SK-N-SH (cell line): Measurements from ENCODE around the gene BABAM2. TPM values are rescaled to one million over a fixed set of nuclear protein-coding genes. Genes with fewer than 3 reads are reported as not detected.

Experiments used
- CTCF ChIA-PET: fragments of 300-600, 350-600 bp; formaldehyde crosslinking; extraction: SDS; loops from one replicate; lab custom pipeline; 2021; lab: Yijun Ruan, JAX
- POLR2A ChIA-PET: fragments of 350-600 bp; sonication (Branson Sonifier 250); formaldehyde crosslinking; extraction: SDS; loops from one replicate; lab custom pipeline; 2020; ENCODE audit warnings: antibody characterized with exemption, inconsistent platforms; lab: Yijun Ruan, JAX
- DNase-seq: peaks from one replicate; pipeline ENCODE4 v3.0.0; 2012
- H2AFZ ChIP-seq: fragments of 200-600 bp; sonication (generic); 2 replicates; pipeline ENCODE4 v1.8.1; 2016; ENCODE audit warnings: antibody characterized with exemption, mild to moderate bottlenecking, low read depth
- H3F3A ChIP-seq: fragments of 200-600 bp; sonication (generic); replicated peaks from 2 replicates; pipeline ENCODE3; 2016; ENCODE audit warnings: antibody characterized with exemption, mild to moderate bottlenecking; ENCODE audit not compliant: insufficient read depth
- H3K27ac ChIP-seq, 2 experiments: fragments of 200-500 bp in 1 of 2; fragments of 200-600 bp in 1 of 2; sonication (Bioruptor generic) in 1 of 2; sonication (generic), shearing (Covaris generic) in 1 of 2; 2 replicates each; pipeline versions ENCODE4 v1.5.1 to v1.6.1; 2014 to 2016; ENCODE audit warnings: low read depth in 2 of 2, inconsistent platforms in 1 of 2, low read length in 1 of 2, mild to moderate bottlenecking in 1 of 2, mixed read lengths in 1 of 2
- H3K27me3 ChIP-seq: fragments of 200-600 bp; sonication (generic), shearing (Covaris generic); 2 replicates; pipeline ENCODE4 v1.6.1; 2016; ENCODE audit warnings: mixed run types; ENCODE audit not compliant: insufficient read depth
- H3K36me3 ChIP-seq, 2 experiments: fragments of 200-500 bp in 1 of 2; fragments of 200-600 bp in 1 of 2; sonication (Bioruptor generic) in 1 of 2; sonication (generic) in 1 of 2; replicated peaks in 1 of 2; 2 replicates each; pipeline versions ENCODE3 to v1.5.1; 2014 to 2016; ENCODE audit warnings: low read length in 1 of 2, mild to moderate bottlenecking in 1 of 2; ENCODE audit not compliant: insufficient read depth in 2 of 2, control insufficient read depth in 1 of 2
- H3K4me1 ChIP-seq, 2 experiments: fragments of 200-500 bp in 1 of 2; fragments of 200-600 bp in 1 of 2; sonication (Bioruptor generic) in 1 of 2; sonication (generic), shearing (Covaris generic) in 1 of 2; 2 replicates each; pipeline versions ENCODE4 v1.5.1 to v1.6.1; 2014 to 2016; ENCODE audit warnings: low read depth in 1 of 2, low read length in 1 of 2, mixed run types in 1 of 2; ENCODE audit not compliant: insufficient read depth in 2 of 2, control insufficient read depth in 1 of 2
- H3K4me2 ChIP-seq: fragments of 200-600 bp; sonication (generic), shearing (Covaris generic); 2 replicates; pipeline ENCODE4 v1.6.1; 2017; ENCODE audit warnings: mixed run types
- H3K4me3 ChIP-seq, 2 experiments: fragments of 200-500 bp in 1 of 2; fragments of 200-600 bp in 1 of 2; sonication (Bioruptor generic) in 1 of 2; sonication (generic), shearing (Covaris generic) in 1 of 2; 2 replicates each; pipeline versions ENCODE4 v1.5.1 to v1.8.1; 2014 to 2016; ENCODE audit warnings: low read depth in 2 of 2, inconsistent platforms in 1 of 2, low read length in 1 of 2, mild to moderate bottlenecking in 1 of 2, mixed read lengths in 1 of 2, moderate library complexity in 1 of 2
- H3K79me2 ChIP-seq: fragments of 200-600 bp; sonication (generic); 2 replicates; pipeline ENCODE4 v1.8.1; 2017; ENCODE audit warnings: mild to moderate bottlenecking; ENCODE audit not compliant: insufficient read depth
- H3K9ac ChIP-seq: fragments of 200-600 bp; sonication (generic); 2 replicates; pipeline ENCODE4 v1.6.1; 2017; ENCODE audit warnings: mixed run types
- H3K9me2 ChIP-seq: fragments of 200-600 bp; sonication (generic); 2 replicates; pipeline ENCODE4 v1.6.1; 2017; ENCODE audit warnings: mixed run types
- H3K9me3 ChIP-seq: fragments of 200-600 bp; sonication (generic); 2 replicates; pipeline ENCODE4 v1.6.1; 2017; ENCODE audit warnings: mixed run types, mild to moderate bottlenecking, moderate library complexity
- H4K20me1 ChIP-seq: fragments of 200-600 bp; sonication (generic); 2 replicates; pipeline ENCODE4 v1.6.1; 2017; ENCODE audit warnings: mild to moderate bottlenecking, mixed run types; ENCODE audit not compliant: insufficient read depth
- ELF1 ChIP-seq: IDR thresholded peaks from 2 replicates; pipeline ENCODE4 v1.4.0; 2012
- EP300 ChIP-seq, 2 experiments: IDR thresholded peaks; 2 replicates each; pipeline versions ENCODE4 v1.4.0 to v1.6.1; 2012; ENCODE audit warnings: borderline replicate concordance in 1 of 2, low read depth in 1 of 2, low read length in 1 of 2
- EZH2phosphoT487 ChIP-seq: fragments of 200-600 bp; sonication (generic); IDR thresholded peaks from 2 replicates; pipeline ENCODE4 v1.6.1; 2017; ENCODE audit warnings: low read depth, mixed run types, mild to moderate bottlenecking, antibody characterized with exemption, moderate library complexity, borderline replicate concordance
- FOXJ3 ChIP-seq: sonication (generic); formaldehyde crosslinking; IDR thresholded peaks from 2 replicates; pipeline ENCODE4 v1.5.1; 2020; ENCODE audit warnings: mild to moderate bottlenecking, missing genetic modification reagents
- FOXM1 ChIP-seq: IDR thresholded peaks from 2 replicates; pipeline ENCODE4 v1.4.0; 2012; ENCODE audit warnings: low read depth, mild to moderate bottlenecking
- JUND ChIP-seq: IDR thresholded peaks from 2 replicates; pipeline ENCODE4 v1.4.0; 2012
- NRF1 ChIP-seq: IDR thresholded peaks from 2 replicates; pipeline ENCODE4 v1.6.1; 2012; ENCODE audit warnings: low read depth, mild to moderate bottlenecking, low read length
- PBX3 ChIP-seq: IDR thresholded peaks from 2 replicates; pipeline ENCODE4; 2012
- TAF1 ChIP-seq: IDR thresholded peaks from 2 replicates; pipeline ENCODE4 v1.6.1; 2012; ENCODE audit warnings: low read depth, mild to moderate bottlenecking, low read length, moderate library complexity, borderline replicate concordance
- ZBTB33 ChIP-seq: IDR thresholded peaks from 2 replicates; pipeline ENCODE4 v1.4.0; 2012; ENCODE audit warnings: low read depth, borderline replicate concordance
- WGBS: methylation state at CpG from one replicate; pipeline ENCODE4 v1.1.6; 2017; ENCODE audit warnings: low lambda C conversion rate; 5-methylcytosine and 5-hydroxymethylcytosine counted together
- polyA plus RNA-seq, 3 experiments: library from polyadenylated mRNA; depleted of rRNA; stranded (reverse); fragments of >200 nt; gene quantifications; 2 replicates each; pipeline ENCODE4 v1.2.3, GENCODE V29; 2012

The BABAM2 gene
- polyA plus RNA-seq, 1 of the 3 experiments (the other 2 are of a cell fraction): 34.0 TPM

- peaks cover 0 to 3% of the 10 kb centered on the region in 2 experiments; a peak in 1 of 4 replicates for H3K4me1 ChIP-seq
- H2AFZ ChIP-seq: no peak overlapping the region
- no peak overlapping the region for H3K27ac ChIP-seq
- ChIA-PET POLR2A (interaction anchor here (0.7 to 1.2 kb wide), 2 partner anchors 9 to 13 kb away, joined by 3 read pairs; no protein-coding TSS in a partner anchor), CTCF (no interaction called here)
- H3K9me2 ChIP-seq: no peaks in the 10 kb centered on the region
- no peaks in the 10 kb centered on the region for H3K79me2 ChIP-seq
- H3K4me3 ChIP-seq: no peak overlapping the region
- no peaks in the 10 kb centered on the region for H3K27me3 ChIP-seq
- H3K4me2 ChIP-seq: no peak overlapping the region
- H3F3A ChIP-seq: no peaks in the 10 kb centered on the region
- H3K9me3 ChIP-seq: no peaks in the 10 kb centered on the region
- H3K36me3 ChIP-seq: no peaks in the 10 kb centered on the region
- no peak for DNase-seq
- no peak overlapping the region for H3K9ac ChIP-seq
- H4K20me1 ChIP-seq: no peaks in the 10 kb centered on the region
- no peak for TF ChIP-seq FOXJ3 (CRISPR knock-in tag)
Measured at GRCh38 chr2:28314968-28315367, 424.4 kb downstream of the BABAM2 start.

- Histone ChIP-seq H3K9me2 (no peaks in the 10 kb centered on the region), H3K27me3 (no peaks in the 10 kb centered on the region), H3K4me3 (no peak overlapping the region), H4K20me1 (no peaks in the 10 kb centered on the region), H3K4me2 (no peak overlapping the region), H3K9me3 (no peaks in the 10 kb centered on the region), H3K4me1 (no peaks in the 10 kb centered on the region; a peak in 1 of 4 replicates), H2AFZ (no peak overlapping the region), H3K9ac (no peak overlapping the region), H3K36me3 (no peaks in the 10 kb centered on the region), H3F3A (no peaks in the 10 kb centered on the region), H3K27ac (no peak overlapping the region), H3K79me2 (no peaks in the 10 kb centered on the region)
- DNase-seq: no peak
- ChIA-PET CTCF (interaction anchor here (1.6 kb wide), 1 partner anchor 12 kb away, joined by 4 read pairs; no protein-coding TSS in a partner anchor), POLR2A (no interaction called here)
- TF ChIP-seq JUND (no peak), EZH2phosphoT487 (no peak), FOXM1 (no peak), TAF1 (no peak)
- 93% methylated on average over 14 of the region's 14 CpGs for WGBS
Measured at GRCh38 chr2:28316546-28317335, 426.2 kb downstream of the BABAM2 start.

- H3K27ac ChIP-seq: no peak overlapping the region
- no peak overlapping the region for H3K9ac ChIP-seq
- H4K20me1 ChIP-seq: no peaks in the 10 kb centered on the region
- no peaks in the 10 kb centered on the region for H3K9me2 ChIP-seq
- WGBS: 97% methylated on average over 2 of the region's 2 CpGs
- TF ChIP-seq JUND (no peak), PBX3 (no peak), NRF1 (no peak), EZH2phosphoT487 (no peak), ZBTB33 (no peak), EP300 (IDR thresholded peaks at IDR 0.05; ENCODE audit: borderline replicate concordance in 1 of 2, low read depth in 1 of 2, low read length in 1 of 2) (no peak), ELF1 (no peak)
- TF ChIP-seq, all 33 proteins: peak for 0
- Histone ChIP-seq H3K36me3 (no peaks in the 10 kb centered on the region), H3K4me1 (peaks cover 0 to under 1% of the 10 kb centered on the region in 2 experiments; a peak in 1 of 4 replicates), H3K79me2 (no peaks in the 10 kb centered on the region), H2AFZ (no peak overlapping the region), H3K27me3 (no peaks in the 10 kb centered on the region), H3K4me2 (no peak overlapping the region), H3K9me3 (no peaks in the 10 kb centered on the region), H3K4me3 (no peak overlapping the region), H3F3A (no peaks in the 10 kb centered on the region)
- ChIA-PET POLR2A (no interaction called here), CTCF (interaction anchor here (1.6 to 1.8 kb wide), 2 partner anchors 12 to 614 kb away, joined by 4 to 5 read pairs; no protein-coding TSS in a partner anchor)
- no peak for DNase-seq
Measured at GRCh38 chr2:28317390-28317789, 426.9 kb downstream of the BABAM2 start.
